ENCODE data around the gene C9orf152.

C9orf152 gene

GRCh38 chr9:110241858-110242321 lies 33.9 kb upstream of the C9orf152 start:
- Histone ChIP-seq H3K27me3 (ENCODE audit: insufficient read depth, low read depth) (no peaks in the 10 kb centered on the region), H3K4me2 (no peak overlapping the region), H3K79me2 (ENCODE audit: insufficient read depth, low read depth) (peaks cover under 1% of the 10 kb centered on the region; the same call in 1 of the 2 replicates), H3K4me1 (ENCODE audit: low read depth, poor library complexity, severe bottlenecking) (no peaks in the 10 kb centered on the region), H4K20me1 (ENCODE audit: insufficient read depth) (no peaks in the 10 kb centered on the region), H3K27ac (no peak overlapping the region), H3K9ac (no peak overlapping the region), H3K36me3 (ENCODE audit: insufficient read depth) (peaks cover 10% of the 10 kb centered on the region; the same call in 1 of the 2 replicates), H2AFZ (ENCODE audit: low read depth) (no peak overlapping the region), H3K4me3 (IDR thresholded peaks at IDR 0.05; ENCODE audit: insufficient read depth, low read depth, low read length) (no peak overlapping the region)
- no peak for TF ChIP-seq CTCF (conservative IDR thresholded peaks at IDR 0.05; ENCODE audit: low read depth, low read length)

- peaks cover 10% of the 10 kb centered on the region; the same call in 1 of the 2 replicates for H3K36me3 ChIP-seq (ENCODE audit: insufficient read depth)
- no peak overlapping the region for H2AFZ ChIP-seq (ENCODE audit: low read depth)
- H3K9ac ChIP-seq: no peak overlapping the region
- no peaks in the 10 kb centered on the region; the same call in 1 of the 2 replicates for H3K79me2 ChIP-seq (ENCODE audit: insufficient read depth, low read depth)
- H3K4me1 ChIP-seq (ENCODE audit: low read depth, poor library complexity, severe bottlenecking): no peaks in the 10 kb centered on the region
- no peak overlapping the region for H3K4me3 ChIP-seq (IDR thresholded peaks at IDR 0.05; ENCODE audit: insufficient read depth, low read depth, low read length)
- no peaks in the 10 kb centered on the region for H3K27me3 ChIP-seq (ENCODE audit: insufficient read depth, low read depth)
- no peak overlapping the region for H3K27ac ChIP-seq
- no peak for TF ChIP-seq CTCF (conservative IDR thresholded peaks at IDR 0.05; ENCODE audit: low read depth, low read length)
- H3K4me2 ChIP-seq: no peak overlapping the region
- H4K20me1 ChIP-seq (ENCODE audit: insufficient read depth): no peaks in the 10 kb centered on the region
Observed at GRCh38 chr9:110241260-110241857, 33.4 kb upstream of the C9orf152 start.

GRCh38 chr9:110240198-110240597 lies 32.2 kb upstream of the C9orf152 start:
- H3K79me2 ChIP-seq (ENCODE audit: insufficient read depth, low read depth): no peaks in the 10 kb centered on the region
- H3K4me3 ChIP-seq (IDR thresholded peaks at IDR 0.05; ENCODE audit: insufficient read depth, low read depth, low read length): no peak overlapping the region
- no peak overlapping the region for H3K27ac ChIP-seq
- no peak for TF ChIP-seq CTCF (conservative IDR thresholded peaks at IDR 0.05; ENCODE audit: low read depth, low read length)
- no peaks in the 10 kb centered on the region for H3K4me1 ChIP-seq (ENCODE audit: low read depth, poor library complexity, severe bottlenecking)
- no peak overlapping the region for H3K4me2 ChIP-seq
- no peaks in the 10 kb centered on the region for H3K27me3 ChIP-seq (ENCODE audit: insufficient read depth, low read depth)
- H4K20me1 ChIP-seq (ENCODE audit: insufficient read depth): no peaks in the 10 kb centered on the region
- peaks cover 8% of the 10 kb centered on the region; the same call in 1 of the 2 replicates for H3K36me3 ChIP-seq (ENCODE audit: insufficient read depth)
- H3K9ac ChIP-seq: no peak overlapping the region
- no peak overlapping the region for H2AFZ ChIP-seq (ENCODE audit: low read depth)

GRCh38 chr9:110228321-110228720 lies 20.4 kb upstream of the C9orf152 start:
- no peaks in the 10 kb centered on the region for H3K4me1 ChIP-seq (ENCODE audit: low read depth, poor library complexity, severe bottlenecking)
- H2AFZ ChIP-seq (ENCODE audit: low read depth): no peak overlapping the region
- H3K36me3 ChIP-seq (ENCODE audit: insufficient read depth): no peaks in the 10 kb centered on the region
- H3K27me3 ChIP-seq (ENCODE audit: insufficient read depth, low read depth): no peaks in the 10 kb centered on the region
- H3K27ac ChIP-seq: no peak overlapping the region
- H3K79me2 ChIP-seq (ENCODE audit: insufficient read depth, low read depth): no peaks in the 10 kb centered on the region
- H3K9ac ChIP-seq: no peak overlapping the region
- H3K4me3 ChIP-seq (IDR thresholded peaks at IDR 0.05; ENCODE audit: insufficient read depth, low read depth, low read length): no peak overlapping the region
- no peak for TF ChIP-seq CTCF (conservative IDR thresholded peaks at IDR 0.05; ENCODE audit: low read depth, low read length)
- H3K4me2 ChIP-seq: no peak overlapping the region
- H4K20me1 ChIP-seq (ENCODE audit: insufficient read depth): no peaks in the 10 kb centered on the region
